GM12878 (cell line): ENCODE measurements around the gene SWSAP1. TPM values are rescaled to one million over a fixed set of nuclear protein-coding genes. Genes with fewer than 3 reads are reported as not detected.
A peak's percentile ranks its signal among the peaks of the same experiment; 100 is the strongest.
"Not testable (repeated sequence)": the region's sequence is repeated elsewhere in the genome, so short reads cannot be mapped to it uniquely, and the experiment has no call there.

Experiments used
- ATAC-seq: fragments of 200-7000 bp; cut with Tn5 transposase; 3 replicates; pipeline ENCODE4 v1.9.1; 2020; ENCODE audit warnings: mild to moderate bottlenecking, moderate library complexity
- BruUV-seq: library from RNA; stranded (reverse); fragments of 400-500 nt; replicated peaks from 2 replicates; lab custom pipeline; 2021; lab: Mats Ljungman, UMichigan
- CTCF ChIA-PET: fragments of 300-600 bp; sonication (Branson Sonifier 250); formaldehyde crosslinking; extraction: SDS; loops from one replicate; lab custom pipeline; 2021; ENCODE audit warnings: inconsistent platforms; lab: Yijun Ruan, JAX
- POLR2A ChIA-PET: fragments of 350-600 bp; formaldehyde crosslinking; extraction: SDS; loops from one replicate; lab custom pipeline; 2021; ENCODE audit warnings: inconsistent platforms; lab: Charles Lee
- RAD21 ChIA-PET: fragments of 300-600 bp; sonication (Branson Sonifier 250); formaldehyde crosslinking; loops from one replicate; lab custom pipeline; 2023; ENCODE audit warnings: antibody characterized with exemption; ENCODE audit not compliant: unreplicated experiment; lab: Charles Lee
- SMC1A ChIA-PET: fragments of 300-600 bp; sonication (Branson Sonifier 250); formaldehyde crosslinking; loops from one replicate; lab custom pipeline; 2023; ENCODE audit not compliant: unreplicated experiment, uncharacterized antibody; lab: Charles Lee
- DNase-seq: peaks from one replicate; pipeline ENCODE4 v3.0.0-alpha.2; 2011; ENCODE audit warnings: low read depth, low spot score
- FAIRE-seq: peaks from 3 replicates; lab custom pipeline; 2011; peaks lifted over from hg19 to GRCh38; lab: Jason Lieb, UNC
- H2AFZ ChIP-seq: 2 replicates; pipeline ENCODE4 v1.6.0; 2011; ENCODE audit warnings: low read depth, low read length, control low read depth; ENCODE audit not compliant: control insufficient read depth
- H3K27ac ChIP-seq: 2 replicates; pipeline ENCODE4 v1.5.1; 2011; ENCODE audit warnings: control low read depth; ENCODE audit not compliant: control insufficient read depth, insufficient read depth
- H3K27me3 ChIP-seq, 2 experiments: replicated peaks in 1 of 2; 2 replicates each; pipeline versions ENCODE4 v1.6.0 to v1.6.1; 2011; ENCODE audit warnings: low read length in 1 of 2; ENCODE audit not compliant: control insufficient read depth in 2 of 2, insufficient read depth in 2 of 2
- H3K36me3 ChIP-seq, 2 experiments: 2 replicates each; pipeline ENCODE4 v1.5.1; 2011; ENCODE audit warnings: low read length in 1 of 2; ENCODE audit not compliant: control insufficient read depth in 2 of 2, insufficient read depth in 2 of 2
- H3K4me1 ChIP-seq: 2 replicates; pipeline ENCODE4 v1.6.1; 2011; ENCODE audit warnings: mild to moderate bottlenecking, low read length, moderate library complexity, mixed read lengths; ENCODE audit not compliant: control insufficient read depth, insufficient read depth
- H3K4me2 ChIP-seq: 2 replicates; pipeline ENCODE4 v1.6.0; 2011; ENCODE audit warnings: control low read depth; ENCODE audit not compliant: control insufficient read depth, insufficient read depth
- H3K4me3 ChIP-seq: fragments of 200-600 bp; sonication (generic); 2 replicates; pipeline ENCODE4 v1.5.1; 2016
- H3K79me2 ChIP-seq: 2 replicates; pipeline ENCODE4 v1.6.0; 2011; ENCODE audit warnings: low read length; ENCODE audit not compliant: control insufficient read depth, insufficient read depth
- H3K9ac ChIP-seq: 2 replicates; pipeline ENCODE4 v1.8.0; 2011; ENCODE audit warnings: low read length, control low read depth, mixed read lengths; ENCODE audit not compliant: control insufficient read depth, insufficient read depth
- H3K9me3 ChIP-seq: replicated peaks from 3 replicates; pipeline ENCODE4 v1.5.1; 2011; ENCODE audit warnings: mild to moderate bottlenecking, low read length; ENCODE audit not compliant: control insufficient read depth, insufficient read depth
- H4K20me1 ChIP-seq: 2 replicates; pipeline ENCODE4 v1.6.0; 2011; ENCODE audit not compliant: control insufficient read depth, insufficient read depth
- POU2F2 ChIP-seq: IDR thresholded peaks from 3 replicates; pipeline ENCODE4 v1.6.1; 2011; ENCODE audit warnings: low read depth, mild to moderate bottlenecking, low read length, borderline replicate concordance
- ZBTB40 ChIP-seq: fragments of 450-650 bp; IDR thresholded peaks from 2 replicates; pipeline ENCODE4 v1.6.1; 2016; ENCODE audit warnings: mild to moderate bottlenecking, moderate library complexity, borderline replicate concordance
- WGBS: methylation state at CpG from one replicate; pipeline ENCODE4 v1.1.6; 2016; ENCODE audit warnings: low lambda C conversion rate; ENCODE audit not compliant: insufficient replicate concordance, insufficient coverage; ENCODE audit errors: missing lambda C conversion rate; 5-methylcytosine and 5-hydroxymethylcytosine counted together
- in situ Hi-C: fragments of 300-500 bp; cut with MboI; formaldehyde crosslinking; loops from 9 replicates; pipeline ENCODE4 v1.14.3; 2018; ENCODE audit warnings: mixed read lengths
- intact Hi-C: fragments of 100-400 bp; cut with micrococcal nuclease; formaldehyde crosslinking; loops from one replicate; pipeline ENCODE4 v1.14.2; 2022; ENCODE audit not compliant: unreplicated experiment
- polyA plus RNA-seq, 11 experiments: library from polyadenylated mRNA; depleted of rRNA in 4 of 11; unstranded in 6 of 11; stranded (reverse) in 5 of 11; fragments of >200 nt; fragmentation: Nextera tagmentation in 4 of 11; fragmentation: Illumina TruSeq in 1 of 11; extraction: Ambion mirVana in 4 of 11; extraction: Trizol in 1 of 11; gene quantifications; 1 replicate in 1 of 11; 2 replicates in 10 of 11; pipeline versions ENCODE4 v1.2.1 to v1.2.3, GENCODE V29; 2011 to 2016; ENCODE audit warnings: inconsistent platforms in 2 of 11, missing spikeins in 2 of 11, low read depth in 1 of 11
- total RNA-seq, 4 experiments: library from RNA; depleted of rRNA in 3 of 4; stranded (reverse); fragments of >200 nt in 3 of 4; fragmentation: Illumina TruSeq in 1 of 4; extraction: Trizol in 1 of 4; gene quantifications; 2 replicates each; pipeline versions ENCODE4 v1.2.1 to v1.2.3, GENCODE V29; 2013 to 2021

The SWSAP1 gene
- total and polyA plus RNA-seq, 10 of the 15 experiments (the other 5 are each of a cell fraction or from before 2014, with no cell fraction given) = 0.18 to 6.5 (median 2.4) TPM

- POLR2A ChIA-PET, H3K4me1 ChIP-seq, H2AFZ ChIP-seq, FAIRE-seq, ATAC-seq: not testable (repeated sequence)
- TF ChIP-seq POU2F2 (peak; percentile 14; the same call in 1 of the 3 replicates), ZBTB40 (peak; percentile 88)
- TF ChIP-seq, all 136 proteins: peak for 2; not testable (repeated sequence) for 134
- H3K27me3 ChIP-seq, H4K20me1 ChIP-seq, intact Hi-C loops, SMC1A ChIA-PET, BruUV-seq, H3K4me2 ChIP-seq, in situ Hi-C loops, CTCF ChIA-PET, H3K27ac ChIP-seq, H3K9me3 ChIP-seq, DNase-seq, H3K9ac ChIP-seq, H3K4me3 ChIP-seq, H3K79me2 ChIP-seq, H3K36me3 ChIP-seq: not testable (repeated sequence)
- whole genome bisulfite sequencing = 92% methylated on average over 9 of the region's 9 CpGs
- RAD21 ChIA-PET = interaction anchor here (0.7 kb wide), 1 partner anchor 27 kb away, joined by 3 read pairs; no protein-coding TSS in a partner anchor
These were observed 40.6 kb upstream of the SWSAP1 start for GRCh38 chr19:11333838-11334237.
